ENCODE data around the gene NACA2.

DNA sequence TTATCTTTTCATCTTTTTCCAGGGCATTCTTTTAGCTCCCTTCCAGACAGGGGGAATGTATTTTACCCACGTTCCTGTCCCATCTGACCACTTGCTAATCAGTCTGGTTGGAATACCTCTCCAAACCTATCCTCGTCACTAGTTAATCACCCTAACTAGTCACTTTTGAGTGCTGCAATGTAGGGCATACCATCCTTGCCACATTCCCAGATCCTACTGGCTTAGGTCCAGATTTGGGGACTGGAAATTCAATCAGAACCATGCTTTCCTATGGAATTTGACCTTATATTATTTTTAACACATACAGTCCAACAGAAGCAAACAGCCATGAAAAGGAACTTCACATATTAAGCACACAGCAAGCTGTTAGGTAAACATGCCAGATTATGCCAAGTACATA is 29.7 kb downstream of the NACA2 start:
- TF ChIP-seq EP300 (IDR thresholded peaks at IDR 0.05; ENCODE audit: borderline replicate concordance) (no peak), CREB1 (IDR thresholded peaks at IDR 0.05; ENCODE audit: low read depth) (no peak), TEAD4 (IDR thresholded peaks at IDR 0.05) (no peak), EGR1 (IDR thresholded peaks at IDR 0.05) (no peak), TAF1 (IDR thresholded peaks at IDR 0.05; ENCODE audit: low read depth) (no peak), CEBPB (IDR thresholded peaks at IDR 0.05) (no peak), YY1 (IDR thresholded peaks at IDR 0.05; ENCODE audit: low read depth) (no peak), FOXM1 (IDR thresholded peaks at IDR 0.05; ENCODE audit: borderline replicate concordance, low read depth) (no peak), ZBTB7A (IDR thresholded peaks at IDR 0.05; ENCODE audit: low read depth) (no peak)
- TF ChIP-seq, protein P1, sequence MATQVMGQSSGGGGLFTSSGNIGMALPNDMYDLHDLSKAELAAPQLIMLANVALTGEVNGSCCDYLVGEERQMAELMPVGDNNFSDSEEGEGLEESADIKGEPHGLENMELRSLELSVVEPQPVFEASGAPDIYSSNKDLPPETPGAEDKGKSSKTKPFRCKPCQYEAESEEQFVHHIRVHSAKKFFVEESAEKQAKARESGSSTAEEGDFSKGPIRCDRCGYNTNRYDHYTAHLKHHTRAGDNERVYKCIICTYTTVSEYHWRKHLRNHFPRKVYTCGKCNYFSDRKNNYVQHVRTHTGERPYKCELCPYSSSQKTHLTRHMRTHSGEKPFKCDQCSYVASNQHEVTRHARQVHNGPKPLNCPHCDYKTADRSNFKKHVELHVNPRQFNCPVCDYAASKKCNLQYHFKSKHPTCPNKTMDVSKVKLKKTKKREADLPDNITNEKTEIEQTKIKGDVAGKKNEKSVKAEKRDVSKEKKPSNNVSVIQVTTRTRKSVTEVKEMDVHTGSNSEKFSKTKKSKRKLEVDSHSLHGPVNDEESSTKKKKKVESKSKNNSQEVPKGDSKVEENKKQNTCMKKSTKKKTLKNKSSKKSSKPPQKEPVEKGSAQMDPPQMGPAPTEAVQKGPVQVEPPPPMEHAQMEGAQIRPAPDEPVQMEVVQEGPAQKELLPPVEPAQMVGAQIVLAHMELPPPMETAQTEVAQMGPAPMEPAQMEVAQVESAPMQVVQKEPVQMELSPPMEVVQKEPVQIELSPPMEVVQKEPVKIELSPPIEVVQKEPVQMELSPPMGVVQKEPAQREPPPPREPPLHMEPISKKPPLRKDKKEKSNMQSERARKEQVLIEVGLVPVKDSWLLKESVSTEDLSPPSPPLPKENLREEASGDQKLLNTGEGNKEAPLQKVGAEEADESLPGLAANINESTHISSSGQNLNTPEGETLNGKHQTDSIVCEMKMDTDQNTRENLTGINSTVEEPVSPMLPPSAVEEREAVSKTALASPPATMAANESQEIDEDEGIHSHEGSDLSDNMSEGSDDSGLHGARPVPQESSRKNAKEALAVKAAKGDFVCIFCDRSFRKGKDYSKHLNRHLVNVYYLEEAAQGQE (IDR thresholded peaks at IDR 0.05; ENCODE audit: low read depth), result no peak
- TF ChIP-seq, protein P2, sequence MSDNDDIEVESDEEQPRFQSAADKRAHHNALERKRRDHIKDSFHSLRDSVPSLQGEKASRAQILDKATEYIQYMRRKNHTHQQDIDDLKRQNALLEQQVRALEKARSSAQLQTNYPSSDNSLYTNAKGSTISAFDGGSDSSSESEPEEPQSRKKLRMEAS (IDR thresholded peaks at IDR 0.05), result no peak
